Keratinocyte (primary cell): ENCODE data around the gene ARAF.

Source experiments
- EZH2 ChIP-seq: IDR thresholded peaks from one replicate; pipeline ENCODE4 v1.6.1; 2012; ENCODE audit warnings: inconsistent platforms, mild to moderate bottlenecking, low read length, moderate library complexity
- TF ChIP-seq, protein P1 (sequence below), 3 experiments: IDR thresholded peaks in 1 of 3; conservative IDR thresholded peaks in 1 of 3; optimal IDR thresholded peaks in 1 of 3; 2 replicates in 2 of 3; 3 replicates in 1 of 3; pipeline versions ENCODE3 to v1.5.1; 2011; ENCODE audit warnings: low read length in 3 of 3, mild to moderate bottlenecking in 3 of 3, moderate library complexity in 2 of 3, control low read depth in 1 of 3, inconsistent platforms in 1 of 3; ENCODE audit not compliant: insufficient read depth in 2 of 3; ENCODE audit errors: extremely low read depth in 1 of 3

- TF ChIP-seq, protein P1, sequence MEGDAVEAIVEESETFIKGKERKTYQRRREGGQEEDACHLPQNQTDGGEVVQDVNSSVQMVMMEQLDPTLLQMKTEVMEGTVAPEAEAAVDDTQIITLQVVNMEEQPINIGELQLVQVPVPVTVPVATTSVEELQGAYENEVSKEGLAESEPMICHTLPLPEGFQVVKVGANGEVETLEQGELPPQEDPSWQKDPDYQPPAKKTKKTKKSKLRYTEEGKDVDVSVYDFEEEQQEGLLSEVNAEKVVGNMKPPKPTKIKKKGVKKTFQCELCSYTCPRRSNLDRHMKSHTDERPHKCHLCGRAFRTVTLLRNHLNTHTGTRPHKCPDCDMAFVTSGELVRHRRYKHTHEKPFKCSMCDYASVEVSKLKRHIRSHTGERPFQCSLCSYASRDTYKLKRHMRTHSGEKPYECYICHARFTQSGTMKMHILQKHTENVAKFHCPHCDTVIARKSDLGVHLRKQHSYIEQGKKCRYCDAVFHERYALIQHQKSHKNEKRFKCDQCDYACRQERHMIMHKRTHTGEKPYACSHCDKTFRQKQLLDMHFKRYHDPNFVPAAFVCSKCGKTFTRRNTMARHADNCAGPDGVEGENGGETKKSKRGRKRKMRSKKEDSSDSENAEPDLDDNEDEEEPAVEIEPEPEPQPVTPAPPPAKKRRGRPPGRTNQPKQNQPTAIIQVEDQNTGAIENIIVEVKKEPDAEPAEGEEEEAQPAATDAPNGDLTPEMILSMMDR (optimal IDR thresholded peaks at IDR 0.05 in 1 of 3, IDR thresholded peaks at IDR 0.05 in 1 of 3, conservative IDR thresholded peaks at IDR 0.05 in 1 of 3; ENCODE audit: extremely low read depth in 1 of 3, insufficient read depth in 2 of 3, low read length in 3 of 3) = no peak
- TF ChIP-seq EZH2 = no peak
These were observed 2.9 kb downstream of the ARAF start for GRCh38 chrX:47563801-47564315.
